ENCODE results near the gene DMAP1.

GRCh38 chr1:44254392-44254910, 41.2 kb downstream of the DMAP1 start:
- no peak for TF ChIP-seq POLR2A (IDR thresholded peaks at IDR 0.05)
- TF ChIP-seq, protein P1, sequence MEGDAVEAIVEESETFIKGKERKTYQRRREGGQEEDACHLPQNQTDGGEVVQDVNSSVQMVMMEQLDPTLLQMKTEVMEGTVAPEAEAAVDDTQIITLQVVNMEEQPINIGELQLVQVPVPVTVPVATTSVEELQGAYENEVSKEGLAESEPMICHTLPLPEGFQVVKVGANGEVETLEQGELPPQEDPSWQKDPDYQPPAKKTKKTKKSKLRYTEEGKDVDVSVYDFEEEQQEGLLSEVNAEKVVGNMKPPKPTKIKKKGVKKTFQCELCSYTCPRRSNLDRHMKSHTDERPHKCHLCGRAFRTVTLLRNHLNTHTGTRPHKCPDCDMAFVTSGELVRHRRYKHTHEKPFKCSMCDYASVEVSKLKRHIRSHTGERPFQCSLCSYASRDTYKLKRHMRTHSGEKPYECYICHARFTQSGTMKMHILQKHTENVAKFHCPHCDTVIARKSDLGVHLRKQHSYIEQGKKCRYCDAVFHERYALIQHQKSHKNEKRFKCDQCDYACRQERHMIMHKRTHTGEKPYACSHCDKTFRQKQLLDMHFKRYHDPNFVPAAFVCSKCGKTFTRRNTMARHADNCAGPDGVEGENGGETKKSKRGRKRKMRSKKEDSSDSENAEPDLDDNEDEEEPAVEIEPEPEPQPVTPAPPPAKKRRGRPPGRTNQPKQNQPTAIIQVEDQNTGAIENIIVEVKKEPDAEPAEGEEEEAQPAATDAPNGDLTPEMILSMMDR (IDR thresholded peaks at IDR 0.05) = no peak
